HG03135 (cell line): ENCODE measurements around the gene GSN.

Experiments used
- ATAC-seq: cut with Tn5 transposase; IDR thresholded peaks from one replicate; pipeline ENCODE4 v1.9.1; 2021; ENCODE audit warnings: mild to moderate bottlenecking, moderate library complexity; ENCODE audit not compliant: unreplicated experiment

GSN gene

GRCh38 chr9:121348221-121348620 lies 80.3 kb downstream of the GSN start:
- ATAC-seq, result no peak

GRCh38 chr9:121349009-121349408 lies 81.0 kb downstream of the GSN start:
- ATAC-seq, result no peak

GRCh38 chr9:121350036-121350435 lies 82.1 kb downstream of the GSN start:
- ATAC-seq, result no peak

GRCh38 chr9:121350993-121351561 lies 83.1 kb downstream of the GSN start:
- ATAC-seq, result no peak

- ATAC-seq, result peak; percentile 89
Observed at GRCh38 chr9:121353241-121354061, 85.5 kb downstream of the GSN start.

- ATAC-seq, result no peak
Observed at GRCh38 chr9:121354141-121354540, 86.2 kb downstream of the GSN start.

GRCh38 chr9:121354762-121355161 lies 86.8 kb downstream of the GSN start:
- ATAC-seq, result no peak

GRCh38 chr9:121357011-121357410 lies 89.0 kb downstream of the GSN start:
- ATAC-seq, result no peak

GRCh38 chr9:121358751-121359150 lies 90.8 kb downstream of the GSN start:
- no peak for ATAC-seq

GRCh38 chr9:121359351-121360294 lies 91.7 kb downstream of the GSN start:
- ATAC-seq, result no peak

GRCh38 chr9:121360601-121361374 lies 92.8 kb downstream of the GSN start:
- no peak for ATAC-seq

GRCh38 chr9:121362813-121363621 lies 95.1 kb downstream of the GSN start:
- ATAC-seq, result no peak

- no peak for ATAC-seq
Observed at GRCh38 chr9:121363622-121363961, 95.6 kb downstream of the GSN start.

GRCh38 chr9:121364077-121364476 lies 96.1 kb downstream of the GSN start:
- no peak for ATAC-seq

GRCh38 chr9:121364886-121365285 lies 96.9 kb downstream of the GSN start:
- ATAC-seq, result no peak

- ATAC-seq, result no peak
Observed at GRCh38 chr9:121365564-121365963, 97.6 kb downstream of the GSN start.

GRCh38 chr9:121366611-121367192 lies 98.7 kb downstream of the GSN start:
- ATAC-seq, result no peak

- no peak for ATAC-seq
Observed at GRCh38 chr9:121367306-121368137, 99.6 kb downstream of the GSN start.

- no peak for ATAC-seq
Observed at GRCh38 chr9:121368138-121368522, 100.2 kb downstream of the GSN start.
